Stomach (tissue), 9 donors: ENCODE measurements around the gene SLC24A4. TPM values are rescaled to one million over a fixed set of nuclear protein-coding genes. Genes with fewer than 3 reads are reported as not detected.

Experiments
- DNase-seq, 2 donors: peaks; one replicate each; pipeline versions ENCODE4 v3.0.0 to v3.0.0-alpha.2; 2013 to 2019
- H3K27ac ChIP-seq, 5 donors: fragments of 200-600 bp in 4 of 5; sonication (generic) in 4 of 5; one replicate each; pipeline ENCODE4 v1.5.1; 2013 to 2019; ENCODE audit warnings: mild to moderate bottlenecking in 1 of 5, moderate library complexity in 1 of 5
- H3K27me3 ChIP-seq, 3 donors: fragments of 200-600 bp; sonication (generic); one replicate each; pipeline ENCODE4 v1.5.1; 2017 to 2019; ENCODE audit warnings: mixed run types in 1 of 3
- H3K36me3 ChIP-seq, 4 donors: fragments of 200-600 bp; sonication (generic); 1 replicate in 3 of 4; 2 replicates in 1 of 4; pipeline ENCODE4 v1.5.1; 2016 to 2019
- H3K4me1 ChIP-seq, 4 donors: fragments of 200-600 bp; sonication (generic); one replicate each; pipeline ENCODE4 v1.5.1; 2016 to 2019
- H3K4me3 ChIP-seq, 4 donors: fragments of 200-600 bp; sonication (generic) in 3 of 4; one replicate each; pipeline ENCODE4 v1.5.1; 2016 to 2019; ENCODE audit warnings: mild to moderate bottlenecking in 1 of 4
- H3K9me3 ChIP-seq, 4 donors: fragments of 200-600 bp; sonication (generic); one replicate each; pipeline ENCODE4 v1.5.1; 2016 to 2019
- EP300 ChIP-seq: sonication (generic); formaldehyde crosslinking; IDR thresholded peaks from one replicate; pipeline ENCODE4 v1.6.1; 2017; ENCODE audit warnings: antibody characterized with exemption
- POLR2A ChIP-seq, 4 donors: fragments of 450-650 bp; IDR thresholded peaks; one replicate each; pipeline ENCODE4 v1.6.1; 2016; ENCODE audit warnings: antibody characterized with exemption in 4 of 4, control low read depth in 2 of 4, mild to moderate bottlenecking in 1 of 4, moderate library complexity in 1 of 4
- POLR2AphosphoS5 ChIP-seq, 3 donors: sonication (generic); formaldehyde crosslinking; IDR thresholded peaks; one replicate each; pipeline ENCODE4 v1.6.1; 2016; ENCODE audit warnings: antibody characterized with exemption in 3 of 3
- WGBS, 5 donors: extraction: QIAGEN DNeasy Blood & Tissue Kit in 3 of 5; methylation state at CpG; one replicate each; pipeline versions ENCODE4 v1.1.5 to v1.1.7; 2013 to 2018; 5-methylcytosine and 5-hydroxymethylcytosine counted together
- intact Hi-C: fragments of 100-400 bp; cut with DNase I; formaldehyde crosslinking; loops from one replicate; pipeline ENCODE4 v1.15.1; 2023; ENCODE audit warnings: low total_unique reads
- polyA plus RNA-seq, 3 donors: library from polyadenylated mRNA; stranded (reverse); fragments of 200-250 nt; gene quantifications; one replicate each; pipeline ENCODE4 v1.2.3, GENCODE V29; 2013
- total RNA-seq, 5 donors: library from RNA; depleted of rRNA; stranded (reverse); fragments of >200 nt; gene quantifications; one replicate each; pipeline versions ENCODE4 v1.1.0 to v1.2.3, GENCODE V29; 2014 to 2016
- TF ChIP-seq, protein P1 (sequence below), 7 experiments: fragments of 450-650 bp in 4 of 7; fragments of 200-600 bp in 3 of 7; sonication (generic) in 3 of 7; IDR thresholded peaks; one replicate each; pipeline ENCODE4 v1.5.1; 2016 to 2019; ENCODE audit warnings: antibody characterized with exemption in 7 of 7, control low read depth in 2 of 7, mild to moderate bottlenecking in 1 of 7
- donor health status: healthy with polysubstance abuse.
- donor health status: Bipolar disorder and iron deficiency.
- donor health status: healthy.

Gene SLC24A4
- total and polyA plus RNA-seq, 8 donors: 0.08 to 0.92 (median 0.38) TPM; not detected in 4

DNA sequence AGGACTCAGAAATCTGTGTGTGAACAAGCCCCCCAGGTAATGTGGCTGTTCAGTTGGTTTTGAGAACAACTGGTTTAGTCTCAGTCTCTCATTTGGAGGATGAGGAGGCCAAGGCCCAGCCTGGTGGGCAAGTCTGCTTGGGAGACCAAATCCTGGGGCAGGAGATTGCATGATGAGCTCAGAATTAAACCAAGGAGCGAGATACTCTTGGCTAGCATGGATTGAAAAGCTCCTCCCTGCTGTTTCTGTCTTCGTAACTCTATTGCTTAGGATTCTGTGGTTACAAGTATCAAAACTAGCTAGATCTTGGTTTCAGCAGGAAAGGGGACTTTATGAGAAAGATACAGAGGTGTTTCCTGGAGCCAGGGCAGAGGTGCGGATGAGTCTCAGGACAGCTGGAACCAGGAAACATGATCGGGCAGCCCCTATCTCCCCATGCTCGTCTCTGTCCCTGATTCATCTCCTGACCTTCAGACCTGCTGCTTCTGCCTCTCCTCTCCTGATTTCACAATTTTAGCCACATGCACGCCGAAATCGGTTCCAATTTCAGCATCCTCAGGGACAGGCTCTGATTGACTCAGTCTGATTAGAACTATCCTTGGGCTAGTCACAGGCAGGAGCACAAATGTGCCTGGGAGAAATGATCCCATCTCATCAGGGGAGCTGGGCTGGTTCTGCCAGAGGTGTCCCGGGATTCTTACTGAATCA is 150.4 kb downstream of the SLC24A4 start:
- intact Hi-C loops: no loop called here
- peak in 1 of 2 donors; percentile 26 for DNase-seq
- Histone ChIP-seq H3K27ac (peak overlapping the region in 3 of 5 donors; percentile 7 to 49 (median 13)), H3K4me1 (no peaks in the 10 kb centered on the region), H3K36me3 (no peaks in the 10 kb centered on the region), H3K27me3 (no peaks in the 10 kb centered on the region), H3K9me3 (no peaks in the 10 kb centered on the region), H3K4me3 (no peak overlapping the region)
- 62 to 79% (median 75%) methylated on average over 9 of the region's 9 CpGs for WGBS, 5 donors
- TF ChIP-seq EP300 (no peak), POLR2AphosphoS5 (IDR thresholded peaks at IDR 0.05) (peak in 1 of 3 donors; percentile 41)
- TF ChIP-seq, protein P1, sequence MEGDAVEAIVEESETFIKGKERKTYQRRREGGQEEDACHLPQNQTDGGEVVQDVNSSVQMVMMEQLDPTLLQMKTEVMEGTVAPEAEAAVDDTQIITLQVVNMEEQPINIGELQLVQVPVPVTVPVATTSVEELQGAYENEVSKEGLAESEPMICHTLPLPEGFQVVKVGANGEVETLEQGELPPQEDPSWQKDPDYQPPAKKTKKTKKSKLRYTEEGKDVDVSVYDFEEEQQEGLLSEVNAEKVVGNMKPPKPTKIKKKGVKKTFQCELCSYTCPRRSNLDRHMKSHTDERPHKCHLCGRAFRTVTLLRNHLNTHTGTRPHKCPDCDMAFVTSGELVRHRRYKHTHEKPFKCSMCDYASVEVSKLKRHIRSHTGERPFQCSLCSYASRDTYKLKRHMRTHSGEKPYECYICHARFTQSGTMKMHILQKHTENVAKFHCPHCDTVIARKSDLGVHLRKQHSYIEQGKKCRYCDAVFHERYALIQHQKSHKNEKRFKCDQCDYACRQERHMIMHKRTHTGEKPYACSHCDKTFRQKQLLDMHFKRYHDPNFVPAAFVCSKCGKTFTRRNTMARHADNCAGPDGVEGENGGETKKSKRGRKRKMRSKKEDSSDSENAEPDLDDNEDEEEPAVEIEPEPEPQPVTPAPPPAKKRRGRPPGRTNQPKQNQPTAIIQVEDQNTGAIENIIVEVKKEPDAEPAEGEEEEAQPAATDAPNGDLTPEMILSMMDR (IDR thresholded peaks at IDR 0.05): no peak

DNA sequence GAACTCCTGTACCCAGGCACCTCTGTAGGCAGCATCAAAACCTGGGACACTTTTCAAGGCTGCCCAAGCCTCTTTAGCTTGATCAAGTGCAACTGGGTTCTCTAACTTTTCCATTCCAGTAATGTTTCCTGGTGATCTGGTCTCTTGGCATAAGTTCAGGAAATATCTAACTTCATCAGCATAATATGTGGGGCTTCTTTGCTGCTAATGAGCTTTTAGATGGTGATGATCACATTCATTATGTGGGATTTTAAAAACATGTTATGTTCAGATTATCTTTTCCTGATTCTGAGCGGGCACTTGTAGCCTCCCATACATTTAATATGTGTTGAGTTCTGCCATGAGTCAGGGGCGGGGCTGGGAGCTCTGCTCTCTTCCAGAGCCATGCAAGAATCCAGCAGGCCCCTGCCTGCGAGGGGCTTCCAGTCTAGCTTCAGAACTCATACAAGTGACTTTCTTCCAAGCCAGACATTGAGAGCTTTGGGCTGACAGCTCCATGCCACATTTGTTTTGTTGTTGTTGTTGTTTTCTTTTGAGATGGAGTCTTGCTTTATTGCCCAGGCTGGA is 151.1 kb downstream of the SLC24A4 start:
- H3K27me3 ChIP-seq: no peaks in the 10 kb centered on the region
- no peaks in the 10 kb centered on the region for H3K9me3 ChIP-seq
- H3K4me1 ChIP-seq: no peaks in the 10 kb centered on the region
- intact Hi-C loops: no loop called here
- TF ChIP-seq POLR2A (IDR thresholded peaks at IDR 0.05) (no peak), EP300 (no peak), POLR2AphosphoS5 (IDR thresholded peaks at IDR 0.05) (no peak)
- TF ChIP-seq, protein P1 (IDR thresholded peaks at IDR 0.05): no peak
- 80 to 92% (median 90%) methylated on average over 3 of the region's 3 CpGs for WGBS, 5 donors
- peak overlapping the region in 1 of 5 donors; percentile 49 for H3K27ac ChIP-seq
- no peak overlapping the region for H3K4me3 ChIP-seq
- DNase-seq: peak in 1 of 2 donors; percentile 21
- H3K36me3 ChIP-seq: no peaks in the 10 kb centered on the region

DNA sequence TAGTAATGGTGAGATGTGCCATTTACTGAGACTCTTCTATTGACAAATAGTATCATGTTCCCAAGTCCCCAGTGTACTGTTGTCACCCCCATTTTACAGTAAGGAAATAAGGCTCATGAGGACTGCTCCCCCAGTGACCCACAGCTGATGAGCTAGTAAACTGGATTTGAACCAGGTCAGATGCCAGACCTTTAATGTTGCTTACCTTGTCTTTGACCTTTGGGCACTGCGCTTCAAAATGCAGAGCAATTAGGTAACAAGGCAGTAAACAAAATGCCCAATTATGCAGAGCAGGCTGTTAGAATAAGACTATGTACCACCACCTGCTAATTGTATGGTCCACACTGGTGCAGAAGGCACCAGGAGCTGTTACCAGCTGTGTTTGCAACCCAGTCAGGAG is 152.1 kb downstream of the SLC24A4 start:
- no peaks in the 10 kb centered on the region for H3K4me1 ChIP-seq
- peak overlapping the region in 1 of 5 donors; percentile 41 for H3K27ac ChIP-seq
- 89 to 100% (median 95%) methylated on average over 1 of the region's 1 CpG for whole genome bisulfite sequencing, 5 donors
- no peaks in the 10 kb centered on the region for H3K27me3 ChIP-seq
- H3K9me3 ChIP-seq: no peaks in the 10 kb centered on the region
- TF ChIP-seq, protein P1 (IDR thresholded peaks at IDR 0.05): no peak
- TF ChIP-seq POLR2A (IDR thresholded peaks at IDR 0.05): no peak
- no peak for TF ChIP-seq EP300
- TF ChIP-seq POLR2AphosphoS5 (IDR thresholded peaks at IDR 0.05): no peak
- DNase-seq: no peak
- intact Hi-C loops: no loop called here
- no peak overlapping the region for H3K4me3 ChIP-seq
- no peaks in the 10 kb centered on the region for H3K36me3 ChIP-seq

DNA sequence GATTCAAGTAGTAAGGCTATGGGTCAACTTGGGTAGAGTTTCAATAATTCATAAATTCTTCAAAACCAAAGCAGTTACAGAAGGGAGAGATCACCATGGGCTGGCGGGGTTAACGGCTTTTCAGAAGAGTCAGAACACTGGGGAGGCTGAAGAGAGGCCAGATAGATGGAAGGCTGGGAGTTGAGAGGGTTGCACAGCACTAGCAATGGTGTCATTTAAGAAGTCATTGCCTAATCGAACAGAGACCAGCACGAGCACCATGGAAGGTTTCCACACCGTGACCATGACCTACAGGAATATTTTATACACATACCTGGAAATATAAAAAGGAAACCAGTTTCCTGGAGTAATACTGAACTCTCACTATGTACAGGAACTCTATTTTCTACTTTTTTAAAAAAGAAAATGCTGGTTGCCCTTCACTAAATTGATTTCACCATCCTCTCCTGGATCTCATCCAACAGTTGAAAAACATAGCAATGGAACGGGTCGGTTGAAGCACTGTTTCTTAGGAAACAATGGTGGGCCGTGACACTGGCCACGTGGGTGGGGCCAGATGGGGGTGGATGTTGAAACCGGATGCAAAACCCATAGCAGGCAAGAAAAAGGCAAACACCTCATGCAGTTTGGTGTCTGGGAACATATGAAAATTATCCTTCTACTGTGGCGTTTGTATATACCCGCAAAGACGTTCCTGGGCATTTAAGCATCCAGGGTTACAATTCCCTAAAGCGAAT is 152.7 kb downstream of the SLC24A4 start:
- TF ChIP-seq EP300 (no peak), POLR2AphosphoS5 (IDR thresholded peaks at IDR 0.05) (peak in 1 of 3 donors; percentile 32)
- Histone ChIP-seq H3K4me1 (no peaks in the 10 kb centered on the region), H3K36me3 (no peaks in the 10 kb centered on the region), H3K4me3 (no peak overlapping the region), H3K27ac (peak overlapping the region in 2 of 5 donors; percentile 27 to 41), H3K9me3 (no peaks in the 10 kb centered on the region), H3K27me3 (no peaks in the 10 kb centered on the region)
- peak in 1 of 2 donors; percentile 52 for DNase-seq
- whole genome bisulfite sequencing, 5 donors: 60 to 76% (median 69%) methylated on average over 14 of the region's 14 CpGs
- intact Hi-C loops: no loop called here
